ENCODE data around the gene LEAP2.

The LEAP2 gene

DNA sequence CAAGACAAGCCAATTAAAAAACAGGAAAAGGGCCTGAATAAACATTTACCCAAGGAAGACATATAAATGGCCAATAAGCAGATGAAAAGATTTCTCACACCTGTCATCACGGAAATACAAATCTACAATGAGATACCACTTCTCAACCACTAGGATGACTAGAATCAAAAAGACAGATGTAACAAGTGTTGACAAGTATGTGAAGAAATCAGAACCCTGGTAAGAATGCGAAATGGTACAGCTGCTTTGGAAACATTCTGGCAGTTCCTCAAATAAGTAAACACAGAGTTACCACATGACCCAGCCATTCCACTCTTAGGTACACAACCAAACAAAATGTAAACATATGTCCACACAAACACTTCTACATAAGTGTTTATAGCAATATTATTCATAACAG, 32.5 kb downstream of the LEAP2 start:
- no peak overlapping the region for H3K4me3 ChIP-seq (ENCODE audit: low read depth, low read length)
- TF ChIP-seq, protein P1, sequence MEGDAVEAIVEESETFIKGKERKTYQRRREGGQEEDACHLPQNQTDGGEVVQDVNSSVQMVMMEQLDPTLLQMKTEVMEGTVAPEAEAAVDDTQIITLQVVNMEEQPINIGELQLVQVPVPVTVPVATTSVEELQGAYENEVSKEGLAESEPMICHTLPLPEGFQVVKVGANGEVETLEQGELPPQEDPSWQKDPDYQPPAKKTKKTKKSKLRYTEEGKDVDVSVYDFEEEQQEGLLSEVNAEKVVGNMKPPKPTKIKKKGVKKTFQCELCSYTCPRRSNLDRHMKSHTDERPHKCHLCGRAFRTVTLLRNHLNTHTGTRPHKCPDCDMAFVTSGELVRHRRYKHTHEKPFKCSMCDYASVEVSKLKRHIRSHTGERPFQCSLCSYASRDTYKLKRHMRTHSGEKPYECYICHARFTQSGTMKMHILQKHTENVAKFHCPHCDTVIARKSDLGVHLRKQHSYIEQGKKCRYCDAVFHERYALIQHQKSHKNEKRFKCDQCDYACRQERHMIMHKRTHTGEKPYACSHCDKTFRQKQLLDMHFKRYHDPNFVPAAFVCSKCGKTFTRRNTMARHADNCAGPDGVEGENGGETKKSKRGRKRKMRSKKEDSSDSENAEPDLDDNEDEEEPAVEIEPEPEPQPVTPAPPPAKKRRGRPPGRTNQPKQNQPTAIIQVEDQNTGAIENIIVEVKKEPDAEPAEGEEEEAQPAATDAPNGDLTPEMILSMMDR (IDR thresholded peaks at IDR 0.05; ENCODE audit: low read depth, low read length, missing control alignments), result no peak
- no peak for DNase-seq (ENCODE audit: low read depth)

DNA sequence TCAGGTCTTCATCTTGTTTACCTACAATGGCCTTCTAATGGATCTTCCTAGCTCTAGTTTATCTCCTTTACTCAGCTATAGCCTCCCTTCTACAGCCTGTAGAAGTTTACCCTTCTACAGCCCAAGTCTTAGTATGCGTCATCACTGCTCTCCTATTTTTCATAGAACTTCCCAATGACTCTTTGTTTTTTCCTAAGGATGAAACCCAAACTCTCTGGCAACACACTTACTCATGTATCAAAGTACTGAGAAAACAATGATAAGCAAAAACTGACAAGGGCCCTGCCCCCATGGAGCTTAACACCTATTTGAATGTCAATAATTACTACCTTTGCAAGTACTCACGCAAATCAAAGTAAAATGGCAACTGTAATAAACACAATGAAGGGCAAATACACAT, 33.7 kb downstream of the LEAP2 start:
- TF ChIP-seq, protein P1 (IDR thresholded peaks at IDR 0.05; ENCODE audit: low read depth, low read length, missing control alignments), result no peak
- H3K4me3 ChIP-seq (ENCODE audit: low read depth, low read length), result no peak overlapping the region
- DNase-seq (ENCODE audit: low read depth), result no peak

DNA sequence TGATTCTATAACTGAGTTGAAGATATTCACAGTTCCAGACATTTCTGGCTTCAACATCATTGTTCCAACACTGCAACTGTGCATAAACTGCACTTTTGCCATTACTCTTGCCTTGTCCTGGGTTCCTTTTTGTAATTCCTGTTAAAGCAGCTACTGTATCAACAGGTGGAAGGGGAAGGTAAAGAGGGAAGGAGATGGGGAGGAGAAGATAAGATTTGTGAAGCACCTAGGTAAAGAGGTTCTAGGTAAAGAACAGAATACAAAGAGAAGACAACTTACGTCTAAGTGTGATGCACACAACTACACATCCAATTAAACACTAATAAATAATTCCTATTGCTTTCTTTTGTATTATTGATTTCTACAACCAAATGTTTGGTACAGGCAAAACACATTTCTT, 36.2 kb downstream of the LEAP2 start:
- H3K4me3 ChIP-seq (ENCODE audit: low read depth, low read length), result no peak overlapping the region
- DNase-seq (ENCODE audit: low read depth), result no peak
- TF ChIP-seq, protein P1 (IDR thresholded peaks at IDR 0.05; ENCODE audit: low read depth, low read length, missing control alignments), result no peak

DNA sequence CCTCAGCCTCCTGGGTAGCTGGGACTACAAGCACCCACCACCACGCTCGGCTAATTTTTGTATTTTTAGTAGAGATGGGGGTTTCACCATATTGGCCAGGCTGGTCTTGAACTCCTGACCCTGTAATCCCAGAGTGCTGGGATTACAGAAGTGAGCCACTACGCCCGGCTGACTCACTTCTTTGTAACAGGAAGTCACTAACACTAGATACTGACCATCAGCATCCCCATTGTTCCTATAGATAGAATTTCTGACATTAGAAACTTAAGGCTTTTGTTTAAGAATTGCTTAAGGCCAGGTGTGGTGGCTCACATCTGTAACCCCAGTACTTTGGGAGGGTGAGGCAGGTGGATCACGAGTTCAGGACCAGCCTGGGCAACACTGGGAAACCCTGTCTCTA, 42.2 kb downstream of the LEAP2 start:
- DNase-seq (ENCODE audit: low read depth), result no peak
- H3K4me3 ChIP-seq (ENCODE audit: low read depth, low read length), result no peak overlapping the region
- TF ChIP-seq, protein P1 (IDR thresholded peaks at IDR 0.05; ENCODE audit: low read depth, low read length, missing control alignments), result no peak

DNA sequence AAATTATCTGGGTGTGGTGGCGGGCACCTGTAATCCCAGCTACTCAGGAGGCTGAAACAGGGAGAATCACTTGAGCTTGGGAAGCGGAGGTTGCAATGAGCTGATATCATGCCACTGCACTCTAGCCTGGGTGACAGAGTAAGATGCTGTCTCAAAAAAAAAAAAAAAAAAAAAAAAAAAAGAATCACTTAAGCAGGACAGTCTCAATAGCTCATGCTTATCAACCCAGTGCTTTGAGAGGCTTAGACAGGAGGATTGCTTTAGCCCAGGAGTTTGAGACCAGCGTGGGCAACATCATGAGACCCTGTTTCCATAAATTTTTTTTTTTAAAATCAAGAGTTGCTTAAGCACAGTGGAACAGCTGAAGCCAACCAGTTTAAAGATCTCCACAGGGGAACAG, 42.6 kb downstream of the LEAP2 start:
- TF ChIP-seq, protein P1 (IDR thresholded peaks at IDR 0.05; ENCODE audit: low read depth, low read length, missing control alignments), result no peak
- no peak for DNase-seq (ENCODE audit: low read depth)
- H3K4me3 ChIP-seq (ENCODE audit: low read depth, low read length), result no peak overlapping the region
